GM12801 (cell line): ENCODE measurements around the gene LIPG.

ENCODE experiments used
- CTCF ChIP-seq: IDR thresholded peaks from one replicate; pipeline ENCODE4 v1.5.1; 2011; ENCODE audit warnings: control low read depth; ENCODE audit not compliant: insufficient read length; ENCODE audit errors: extremely low read depth

The LIPG gene

GRCh38 chr18:49570836-49571235 is 9.0 kb downstream of the LIPG start:
- TF ChIP-seq CTCF = no peak

GRCh38 chr18:49572611-49573345 is 10.9 kb downstream of the LIPG start:
- no peak for TF ChIP-seq CTCF

- TF ChIP-seq CTCF = no peak
Measured at GRCh38 chr18:49573835-49574234, 12.0 kb downstream of the LIPG start.

- TF ChIP-seq CTCF = no peak
Measured at GRCh38 chr18:49580279-49580678, 18.4 kb downstream of the LIPG start.

GRCh38 chr18:49581371-49581770 is 19.5 kb downstream of the LIPG start:
- no peak for TF ChIP-seq CTCF

- TF ChIP-seq CTCF = no peak
Measured at GRCh38 chr18:49582579-49582978, 20.7 kb downstream of the LIPG start.

- no peak for TF ChIP-seq CTCF
Measured at GRCh38 chr18:49584394-49584793, 22.5 kb downstream of the LIPG start.
